K562 (cell line): ENCODE data around the gene MLLT6. TPM values are rescaled to one million over a fixed set of nuclear protein-coding genes. Genes with fewer than 3 reads are reported as not detected.
A peak's percentile ranks its signal among the peaks of the same experiment; 100 is the strongest.

Experiments
- ATF1 ChIP-seq, 2 experiments: fragments of 450-650 bp in 1 of 2; IDR thresholded peaks; 2 replicates each; pipeline ENCODE4 v1.6.1; 2016; ENCODE audit warnings: missing compliant biosample characterization in 1 of 2, missing genetic modification characterization in 1 of 2
- BCOR ChIP-seq: fragments of 450-650 bp; IDR thresholded peaks from 2 replicates; pipeline ENCODE4 v1.6.1; 2016
- BHLHE40 ChIP-seq: IDR thresholded peaks from 2 replicates; pipeline ENCODE4 v1.6.1; 2011; ENCODE audit warnings: low read length, improper control_type of control experiment
- BRD9 ChIP-seq: fragments of 450-650 bp; IDR thresholded peaks from 2 replicates; pipeline ENCODE4 v1.6.1; 2018; ENCODE audit warnings: low read depth; ENCODE audit not compliant: partially characterized antibody
- CBFA2T2 ChIP-seq: fragments of 450-650 bp; conservative IDR thresholded peaks from 2 replicates; pipeline ENCODE4 v1.6.1; 2017; ENCODE audit warnings: mild to moderate bottlenecking
- CREM ChIP-seq: IDR thresholded peaks from 2 replicates; pipeline ENCODE4 v1.6.1; 2014; ENCODE audit warnings: antibody characterized with exemption, low read depth
- E2F3 ChIP-seq: fragments of 250-450 bp; sonication (Bioruptor Pico); IDR thresholded peaks from 2 replicates; pipeline ENCODE4 v1.4.0; 2020; ENCODE audit warnings: mild to moderate bottlenecking
- EGR1 ChIP-seq: fragments of 450-650 bp; conservative IDR thresholded peaks from 2 replicates; pipeline ENCODE4 v1.6.1; 2017; ENCODE audit warnings: mild to moderate bottlenecking
- ELF4 ChIP-seq: fragments of 450-650 bp; formaldehyde crosslinking; IDR thresholded peaks from 2 replicates; pipeline ENCODE4 v1.4.0; 2022; ENCODE audit warnings: missing genetic modification characterization
- ETV5 ChIP-seq: sonication (generic); formaldehyde crosslinking; IDR thresholded peaks from 2 replicates; pipeline ENCODE4 v1.4.0; 2020; ENCODE audit warnings: low read depth, mild to moderate bottlenecking, missing genetic modification reagents
- HLTF ChIP-seq: fragments of 450-650 bp; IDR thresholded peaks from 2 replicates; pipeline ENCODE4 v1.6.1; 2016
- KLF1 ChIP-seq: fragments of 450-650 bp; IDR thresholded peaks from 2 replicates; pipeline ENCODE4 v1.6.1; 2016; ENCODE audit warnings: missing genetic modification characterization, missing compliant biosample characterization
- MAZ ChIP-seq, 2 experiments: fragments of 450-650 bp in 1 of 2; sonication (generic) in 1 of 2; formaldehyde crosslinking; IDR thresholded peaks in 1 of 2; conservative IDR thresholded peaks in 1 of 2; 2 replicates each; pipeline versions ENCODE4 v1.4.0 to v1.5.0; 2020; ENCODE audit warnings: mild to moderate bottlenecking in 1 of 2, missing genetic modification reagents in 1 of 2
- NEUROD1 ChIP-seq: fragments of 150-350 bp; IDR thresholded peaks from 2 replicates; pipeline ENCODE4 v1.6.1; 2014; ENCODE audit warnings: borderline replicate concordance, low read length, low read depth; ENCODE audit not compliant: partially characterized antibody
- POU5F1 ChIP-seq: fragments of 150-350 bp; IDR thresholded peaks from 2 replicates; pipeline ENCODE4 v1.6.1; 2014; ENCODE audit warnings: borderline replicate concordance, low read length, low read depth, mild to moderate bottlenecking; ENCODE audit not compliant: partially characterized antibody
- RCOR1 ChIP-seq, 2 experiments: IDR thresholded peaks; 2 replicates each; pipeline ENCODE4 v1.6.1; 2012; ENCODE audit warnings: low read depth in 2 of 2, low read length in 2 of 2, borderline replicate concordance in 1 of 2, improper control_type of control experiment in 1 of 2
- SAFB2 ChIP-seq: fragments of 200-400 bp; formaldehyde crosslinking; IDR thresholded peaks from 2 replicates; pipeline ENCODE4 v1.6.1; 2018; ENCODE audit warnings: borderline replicate concordance, low read length, low read depth, moderate library complexity; ENCODE audit not compliant: severe bottlenecking
- SIN3A ChIP-seq, 2 experiments: fragments of 150-350 bp in 1 of 2; IDR thresholded peaks; 2 replicates each; pipeline ENCODE4 v1.6.1; 2011 to 2016; ENCODE audit warnings: borderline replicate concordance in 2 of 2, low read depth in 2 of 2, low read length in 2 of 2, mild to moderate bottlenecking in 2 of 2, moderate library complexity in 2 of 2; ENCODE audit not compliant: control insufficient read depth in 1 of 2
- SMARCA4 ChIP-seq: fragments of 450-650 bp; IDR thresholded peaks from 2 replicates; pipeline ENCODE4 v1.6.1; 2016
- SPI1 ChIP-seq: IDR thresholded peaks from 2 replicates; pipeline ENCODE4 v1.6.1; 2011; ENCODE audit warnings: low read depth, low read length, control low read depth, borderline replicate concordance
- TAF9B ChIP-seq: fragments of 450-650 bp; IDR thresholded peaks from 2 replicates; pipeline ENCODE4 v1.6.1; 2018; ENCODE audit warnings: mild to moderate bottlenecking; ENCODE audit not compliant: partially characterized antibody
- TFAP4 ChIP-seq: sonication (generic); formaldehyde crosslinking; IDR thresholded peaks from 2 replicates; pipeline ENCODE4 v1.8.0; 2022; ENCODE audit warnings: missing genetic modification reagents, mild to moderate bottlenecking, moderate library complexity, borderline replicate concordance
- TRIM24 ChIP-seq, 2 experiments: fragments of 450-650 bp; IDR thresholded peaks; 2 replicates each; pipeline ENCODE4 v1.6.1; 2016
- ZFP36 ChIP-seq: fragments of 150-350 bp; IDR thresholded peaks from 2 replicates; pipeline ENCODE4 v1.6.1; 2018; ENCODE audit warnings: low read length, low read depth; ENCODE audit not compliant: partially characterized antibody
- ZNF384 ChIP-seq: IDR thresholded peaks from 2 replicates; pipeline ENCODE4 v1.6.1; 2012; ENCODE audit warnings: low read depth, low read length, improper control_type of control experiment
- ZNF586 ChIP-seq: fragments of 450-650 bp; formaldehyde crosslinking; conservative IDR thresholded peaks from 2 replicates; pipeline ENCODE4 v1.4.0; 2020; ENCODE audit warnings: mild to moderate bottlenecking, moderate library complexity
- polyA plus RNA-seq, 8 experiments: library from polyadenylated mRNA; depleted of rRNA in 4 of 8; stranded (reverse) in 5 of 8; unstranded in 3 of 8; fragments of >200 nt; fragmentation: Nextera tagmentation in 2 of 8; fragmentation: Illumina TruSeq in 1 of 8; extraction: Ambion mirVana in 2 of 8; extraction: Trizol in 1 of 8; gene quantifications; 2 replicates each; pipeline versions ENCODE4 v1.2.1 to v1.2.3, GENCODE V29; 2011 to 2014; ENCODE audit warnings: inconsistent platforms in 1 of 8, missing spikeins in 1 of 8
- total RNA-seq, 7 experiments: library from RNA; depleted of rRNA in 6 of 7; stranded (reverse); fragments of >200 nt in 6 of 7; fragmentation: Illumina TruSeq in 2 of 7; extraction: Trizol in 2 of 7; gene quantifications; 2 replicates each; pipeline versions ENCODE4 v1.2.1 to v1.2.3, GENCODE V29; 2011 to 2021; ENCODE audit warnings: low replicate concordance in 1 of 7

The MLLT6 gene
- total and polyA plus RNA-seq, 9 of the 15 experiments (the other 6 are each of a cell fraction or from before 2014, with no cell fraction given): 3.1 to 71.7 (median 30.0) TPM

GRCh38 chr17:38676706-38677504 is 28.2 kb upstream of the MLLT6 start (continued):
- no peak for TF ChIP-seq ELF4
- peak; percentile 73 for TF ChIP-seq NEUROD1
- no peak; a peak in 1 of 4 replicates for TF ChIP-seq TRIM24 (IDR thresholded peaks at IDR 0.05)
- peak; percentile 75 for TF ChIP-seq CREM
- TF ChIP-seq BCOR: peak; percentile 70; the same call in 1 of the 2 replicates
- TF ChIP-seq BHLHE40: peak; percentile 91
- peak; percentile 63 for TF ChIP-seq TAF9B
- TF ChIP-seq CBFA2T2: 0 out of 2 replicates have a peak, but pooled peaks have one; percentile 11
- TF ChIP-seq POU5F1: no peak
- 0 out of 4 replicates have a peak, but pooled peaks of 1 of the 2 experiments have one; percentile 45 for TF ChIP-seq SIN3A (IDR thresholded peaks at IDR 0.05; ENCODE audit: borderline replicate concordance in 2 of 2, control insufficient read depth in 1 of 2, low read depth in 2 of 2, low read length in 2 of 2)
- 0 out of 2 replicates have a peak, but pooled peaks have one; percentile 43 for TF ChIP-seq ETV5 (CRISPR knock-in tag)
- TF ChIP-seq SAFB2: no peak
- peak; percentile 39; the same call in 1 of the 2 replicates for TF ChIP-seq ZNF384
- TF ChIP-seq HLTF: no peak
- peak in 1 of 2 experiments; percentile 86; a peak in 2 of 4 replicates for TF ChIP-seq RCOR1 (IDR thresholded peaks at IDR 0.05; ENCODE audit: borderline replicate concordance in 1 of 2, low read depth in 2 of 2, low read length in 2 of 2)
- TF ChIP-seq ZFP36: peak; percentile 78
- no peak for TF ChIP-seq SPI1
- no peak for TF ChIP-seq ATF1 (CRISPR knock-in tag; IDR thresholded peaks at IDR 0.05)
- peak; percentile 50; the same call in 1 of the 2 replicates for TF ChIP-seq ATF1 (tag; IDR thresholded peaks at IDR 0.05)
- TF ChIP-seq ZNF586: no peak
- 0 out of 2 replicates have a peak, but pooled peaks have one; percentile 29 for TF ChIP-seq SMARCA4
- TF ChIP-seq EGR1: peak; percentile 63
- peak; percentile 85 for TF ChIP-seq KLF1 (tag)
- peak; percentile 51 for TF ChIP-seq BRD9
- 0 out of 2 replicates have a peak, but pooled peaks have one; percentile 5 for TF ChIP-seq E2F3 (CRISPR knock-in tag)
- TF ChIP-seq TFAP4 (CRISPR knock-in tag): peak; percentile 89
- peak; percentile 38 to 83; a peak in 2 of 4 replicates for TF ChIP-seq MAZ (CRISPR knock-in tag; conservative IDR thresholded peaks at IDR 0.05 in 1 of 2, IDR thresholded peaks at IDR 0.05 in 1 of 2)
- TF ChIP-seq, all 486 proteins: peak for 79
